HepG2 (cell line): ENCODE measurements around the gene NRG2. TPM values are rescaled to one million over a fixed set of nuclear protein-coding genes. Genes with fewer than 3 reads are reported as not detected.

Experiments
- ATAC-seq: fragments of 200-7000 bp; cut with Tn5 transposase; 3 replicates; pipeline ENCODE4 v1.9.1; 2020; ENCODE audit warnings: mild to moderate bottlenecking, moderate library complexity
- BruUV-seq: library from RNA; stranded (reverse); fragments of 400-500 nt; replicated peaks from 2 replicates; lab custom pipeline; 2021; lab: Mats Ljungman, UMichigan
- CTCF ChIA-PET: fragments of 300-600 bp; formaldehyde crosslinking; extraction: SDS; loops from one replicate; lab custom pipeline; 2021; ENCODE audit warnings: low total read pairs, inconsistent platforms, low intra/inter-chr PET ratio; lab: Yijun Ruan, JAX
- POLR2A ChIA-PET: fragments of 350-600 bp; sonication (Branson Sonifier 250); formaldehyde crosslinking; loops from one replicate; lab custom pipeline; 2020; ENCODE audit warnings: antibody characterized with exemption, inconsistent platforms; lab: Yijun Ruan, JAX
- DNase-seq: peaks from one replicate; pipeline ENCODE4 v3.0.0-alpha.2; 2015; ENCODE audit warnings: low spot score
- FAIRE-seq: peaks from 3 replicates; lab custom pipeline; 2011; peaks lifted over from hg19 to GRCh38; lab: Jason Lieb, UNC
- H2AFZ ChIP-seq: one replicate; pipeline ENCODE4 v1.6.1; 2011; ENCODE audit warnings: low read length, inconsistent platforms
- H3K27ac ChIP-seq: fragments of 300-600 bp; 3 replicates; pipeline ENCODE4 v1.8.0; 2011; ENCODE audit warnings: mixed run types, mild to moderate bottlenecking, mixed read lengths, low read length, inconsistent platforms; ENCODE audit not compliant: insufficient read depth; ENCODE audit errors: extremely low read length
- H3K27me3 ChIP-seq, 2 experiments: fragments of 200-600 bp in 1 of 2; 2 replicates in 1 of 2; 3 replicates in 1 of 2; pipeline versions ENCODE4 v1.6.0 to v1.8.0; 2011; ENCODE audit warnings: low read length in 2 of 2, mild to moderate bottlenecking in 2 of 2, moderate library complexity in 2 of 2, inconsistent platforms in 1 of 2; ENCODE audit not compliant: insufficient read depth in 2 of 2, control insufficient read depth in 1 of 2
- H3K36me3 ChIP-seq, 2 experiments: fragments of 200-600 bp in 1 of 2; replicated peaks in 1 of 2; 2 replicates in 1 of 2; 3 replicates in 1 of 2; pipeline versions ENCODE4 v1.5.1 to v1.8.0; 2011; ENCODE audit warnings: low read length in 2 of 2, inconsistent platforms in 1 of 2; ENCODE audit not compliant: insufficient read depth in 2 of 2, control insufficient read depth in 1 of 2
- H3K4me1 ChIP-seq: 2 replicates; pipeline ENCODE4 v1.5.1; 2012; ENCODE audit warnings: low read length, inconsistent platforms; ENCODE audit not compliant: insufficient read depth
- H3K4me2 ChIP-seq: 2 replicates; pipeline ENCODE4 v1.6.0; 2011; ENCODE audit warnings: low read depth, low read length, inconsistent platforms
- H3K4me3 ChIP-seq, 3 experiments: fragments of 200-600 bp in 1 of 3; sonication (generic), shearing (Covaris generic) in 1 of 3; replicated peaks in 1 of 3; 2 replicates each; pipeline ENCODE4 v1.5.1; 2011 to 2016; ENCODE audit warnings: low read length in 3 of 3, inconsistent platforms in 2 of 3, low read depth in 2 of 3, mild to moderate bottlenecking in 2 of 3, control low read depth in 1 of 3, mixed read lengths in 1 of 3; ENCODE audit not compliant: insufficient read depth in 1 of 3
- H3K79me2 ChIP-seq: one replicate; pipeline ENCODE4 v1.6.1; 2011; ENCODE audit warnings: low read length, inconsistent platforms; ENCODE audit not compliant: insufficient read depth
- H3K9ac ChIP-seq: 2 replicates; pipeline ENCODE4 v1.6.0; 2011; ENCODE audit warnings: mild to moderate bottlenecking, low read depth, low read length, inconsistent platforms; ENCODE audit not compliant: insufficient read depth
- H3K9me3 ChIP-seq: 2 replicates; pipeline ENCODE4 v1.5.1; 2012; ENCODE audit warnings: mild to moderate bottlenecking, low read length
- H4K20me1 ChIP-seq: 2 replicates; pipeline ENCODE4 v1.6.0; 2011; ENCODE audit warnings: inconsistent platforms, mild to moderate bottlenecking, low read length, moderate library complexity; ENCODE audit not compliant: insufficient read depth
- ASH2L ChIP-seq: fragments of 300-600, 200-600 bp; sonication (generic); IDR thresholded peaks from 2 replicates; pipeline ENCODE4 v1.7.0; 2017; ENCODE audit warnings: low read depth, mild to moderate bottlenecking, moderate library complexity, mixed read lengths, low read length; ENCODE audit not compliant: insufficient read length
- CBX2 ChIP-seq, 2 experiments: fragments of 200-600 bp in 1 of 2; sonication (generic); formaldehyde crosslinking in 1 of 2; IDR thresholded peaks; 2 replicates each; pipeline versions ENCODE4 v1.7.0 to v1.8.1; 2018 to 2022; ENCODE audit warnings: low read depth in 2 of 2, low read length in 1 of 2, mild to moderate bottlenecking in 1 of 2, missing genetic modification reagents in 1 of 2
- DRAP1 ChIP-seq: IDR thresholded peaks from 2 replicates; pipeline ENCODE4 v1.6.1; 2016; ENCODE audit warnings: missing genetic modification reagents, missing compliant biosample characterization
- ELF4 ChIP-seq: sonication (generic); formaldehyde crosslinking; IDR thresholded peaks from 2 replicates; pipeline ENCODE4 v1.5.0; 2020; ENCODE audit warnings: missing genetic modification reagents, mild to moderate bottlenecking, moderate library complexity, borderline replicate concordance
- FOXC1 ChIP-seq: sonication (generic); formaldehyde crosslinking; IDR thresholded peaks from 2 replicates; pipeline ENCODE4 v1.8.0; 2022; ENCODE audit warnings: mild to moderate bottlenecking, missing genetic modification reagents, borderline replicate concordance
- FOXK2 ChIP-seq: fragments of 450-650 bp; IDR thresholded peaks from 2 replicates; pipeline ENCODE4 v1.6.1; 2016
- GTF2F1 ChIP-seq: fragments of 150-350 bp; IDR thresholded peaks from 2 replicates; pipeline ENCODE4 v1.6.1; 2014; ENCODE audit warnings: low read length
- HMGA1 ChIP-seq: sonication (generic); formaldehyde crosslinking; conservative IDR thresholded peaks from 2 replicates; pipeline ENCODE4 v1.4.0; 2020; ENCODE audit warnings: missing genetic modification reagents
- MIER2 ChIP-seq: IDR thresholded peaks from 2 replicates; pipeline ENCODE4 v1.6.1; 2016; ENCODE audit warnings: missing biosample characterization, missing genetic modification reagents
- MXD1 ChIP-seq: sonication (generic); formaldehyde crosslinking; IDR thresholded peaks from 2 replicates; pipeline ENCODE4 v1.4.0; 2020; ENCODE audit warnings: mild to moderate bottlenecking, missing genetic modification reagents
- PHF8 ChIP-seq: sonication (generic); formaldehyde crosslinking; IDR thresholded peaks from 2 replicates; pipeline ENCODE4 v1.5.0; 2020; ENCODE audit warnings: missing genetic modification reagents
- RERE ChIP-seq: IDR thresholded peaks from 2 replicates; pipeline ENCODE4 v1.6.1; 2016; ENCODE audit warnings: low read depth, missing genetic modification reagents, missing compliant biosample characterization
- SOX6 ChIP-seq, 2 experiments: fragments of 450-650 bp in 1 of 2; sonication (generic) in 1 of 2; formaldehyde crosslinking in 1 of 2; IDR thresholded peaks; 2 replicates each; pipeline versions ENCODE4 v1.4.0 to v1.6.1; 2017 to 2020; ENCODE audit warnings: antibody characterized with exemption in 1 of 2, mild to moderate bottlenecking in 1 of 2, missing genetic modification reagents in 1 of 2
- XRCC5 ChIP-seq: fragments of 200-400 bp; formaldehyde crosslinking; optimal IDR thresholded peaks from 2 replicates; pipeline ENCODE3; 2017; ENCODE audit warnings: mild to moderate bottlenecking, low read length
- ZKSCAN5 ChIP-seq: sonication (generic); formaldehyde crosslinking; IDR thresholded peaks from 2 replicates; pipeline ENCODE4 v1.5.1; 2020; ENCODE audit warnings: mild to moderate bottlenecking, missing genetic modification reagents
- WGBS: methylation state at CpG from one replicate; pipeline ENCODE4 v1.1.6; 2017; ENCODE audit warnings: low lambda C conversion rate; 5-methylcytosine and 5-hydroxymethylcytosine counted together
- in situ Hi-C: cut with HindIII; loops from 2 replicates; pipeline ENCODE4 v1.10.0; 2017; ENCODE audit warnings: low pct_unique_long_range_greater_than_20kb; ENCODE audit not compliant: extremely low pct_ligation_motif_present
- intact Hi-C: fragments of 100-400 bp; cut with micrococcal nuclease; formaldehyde crosslinking; loops from one replicate; pipeline ENCODE4 v1.10.0; 2022; ENCODE audit not compliant: unreplicated experiment
- polyA plus RNA-seq, 8 experiments: library from polyadenylated mRNA; depleted of rRNA in 3 of 8; stranded (reverse) in 7 of 8; unstranded in 1 of 8; fragments of >200 nt; fragmentation: Illumina TruSeq in 4 of 8; extraction: Trizol in 4 of 8; gene quantifications; 2 replicates each; pipeline versions ENCODE4 v1.2.1 to v1.2.3, GENCODE V29; 2011 to 2016; ENCODE audit warnings: low read depth in 4 of 8, missing spikeins in 1 of 8, mixed read lengths in 1 of 8; ENCODE audit not compliant: insufficient read depth in 1 of 8
- total RNA-seq, 5 experiments: library from RNA; depleted of rRNA; stranded (reverse); fragments of >200 nt; fragmentation: Illumina TruSeq; extraction: Trizol; gene quantifications; 2 replicates each; pipeline ENCODE4 v1.2.3, GENCODE V29; 2016; ENCODE audit warnings: low read depth in 1 of 5

Gene NRG2
- total and polyA plus RNA-seq, 2 of the 13 experiments (the other 11 are each of a cell fraction or from before 2014, with no cell fraction given): not detected

GRCh38 chr5:139925650-139926640, 117.2 kb downstream of the NRG2 start:
- BruUV-seq: no TSS peak
- ChIA-PET CTCF (no interaction called here), POLR2A (no interaction called here)
- H3K4me1 ChIP-seq: no peaks in the 10 kb centered on the region
- no peaks in the 10 kb centered on the region for H4K20me1 ChIP-seq
- ATAC-seq (no peak), FAIRE-seq (no peak), DNase-seq (no peak)
- no peak overlapping the region for H3K4me2 ChIP-seq
- no peak overlapping the region for H2AFZ ChIP-seq
- TF ChIP-seq CBX2 (IDR thresholded peaks at IDR 0.05; ENCODE audit: low read depth, low read length): no peak
- TF ChIP-seq CBX2 (CRISPR knock-in tag; IDR thresholded peaks at IDR 0.05; ENCODE audit: low read depth): no peak
- no peak for TF ChIP-seq HMGA1 (CRISPR knock-in tag)
- no peak for TF ChIP-seq ASH2L
- TF ChIP-seq FOXK2: no peak
- no peak for TF ChIP-seq PHF8 (CRISPR knock-in tag)
- no peak for TF ChIP-seq XRCC5
- TF ChIP-seq ELF4 (CRISPR knock-in tag): no peak
- TF ChIP-seq MIER2 (CRISPR knock-in tag): no peak
- no peak for TF ChIP-seq FOXC1 (CRISPR knock-in tag)
- no peak for TF ChIP-seq MXD1 (CRISPR knock-in tag)
- TF ChIP-seq ZKSCAN5: no peak
- no peak for TF ChIP-seq GTF2F1
- TF ChIP-seq SOX6 (IDR thresholded peaks at IDR 0.05): no peak
- no peak for TF ChIP-seq SOX6 (CRISPR knock-in tag; IDR thresholded peaks at IDR 0.05)
- TF ChIP-seq RERE (CRISPR knock-in tag): no peak
- no peak for TF ChIP-seq DRAP1 (CRISPR knock-in tag)
- H3K9me3 ChIP-seq: no peaks in the 10 kb centered on the region
- 12% methylated on average over 6 of the region's 9 CpGs for WGBS
- in situ Hi-C loops (no loop called here), intact Hi-C loops (no loop called here)
- H3K79me2 ChIP-seq: no peaks in the 10 kb centered on the region
- H3K36me3 ChIP-seq: no peaks in the 10 kb centered on the region
- no peak overlapping the region for H3K9ac ChIP-seq
- peaks cover 0 to 24% of the 10 kb centered on the region in 2 experiments; a peak in 3 of 5 replicates for H3K27me3 ChIP-seq
- H3K27ac ChIP-seq: no peak overlapping the region
- no peak overlapping the region for H3K4me3 ChIP-seq
